WTC11 (cell line): ENCODE measurements around the gene AMBRA1.

Source experiments
- ATF3 ChIP-seq: sonication (generic); formaldehyde crosslinking; conservative IDR thresholded peaks from 2 replicates; pipeline ENCODE4 v1.8.1; 2022; ENCODE audit warnings: mild to moderate bottlenecking, missing genetic modification reagents
- CTCF ChIP-seq: fragments of 200-600 bp; IDR thresholded peaks from 2 replicates; pipeline ENCODE4 v1.8.0; 2022; ENCODE audit warnings: antibody characterized with exemption
- EMX1 ChIP-seq: fragments of 250-450 bp; sonication (Bioruptor Pico); IDR thresholded peaks from 2 replicates; pipeline ENCODE4 v1.8.0; 2021; ENCODE audit warnings: mild to moderate bottlenecking
- FOXJ3 ChIP-seq: sonication (generic); formaldehyde crosslinking; IDR thresholded peaks from 2 replicates; pipeline ENCODE4 v1.9.0; 2021; ENCODE audit warnings: missing genetic modification reagents, mild to moderate bottlenecking, borderline replicate concordance
- MAX ChIP-seq: sonication (generic); formaldehyde crosslinking; IDR thresholded peaks from 2 replicates; pipeline ENCODE4 v1.8.0; 2022; ENCODE audit warnings: mild to moderate bottlenecking, missing genetic modification reagents
- USF1 ChIP-seq: sonication (generic); formaldehyde crosslinking; IDR thresholded peaks from 2 replicates; pipeline ENCODE4 v1.8.0; 2022; ENCODE audit warnings: mild to moderate bottlenecking, missing genetic modification reagents
- ZNF281 ChIP-seq: sonication (generic); formaldehyde crosslinking; IDR thresholded peaks from 2 replicates; pipeline ENCODE4 v1.8.0; 2023; ENCODE audit warnings: mild to moderate bottlenecking, missing genetic modification reagents

- TF ChIP-seq MAX (CRISPR knock-in tag), result no peak
- TF ChIP-seq ZNF281 (CRISPR knock-in tag), result no peak
- no peak for TF ChIP-seq ATF3 (CRISPR knock-in tag)
- TF ChIP-seq CTCF, result no peak
- no peak for TF ChIP-seq USF1 (CRISPR knock-in tag)
- TF ChIP-seq EMX1, result no peak
- no peak for TF ChIP-seq FOXJ3 (CRISPR knock-in tag)
Measured at GRCh38 chr11:46611526-46612304, 17.9 kb upstream of the AMBRA1 start.
